ENCODE measurements around the gene EPHB2. TPM values are rescaled to one million over a fixed set of nuclear protein-coding genes. Genes with fewer than 3 reads are reported as not detected.

EPHB2 gene
- total and polyA plus RNA-seq, 2 of the 8 experiments (the other 6 are each of a cell fraction or from before 2014, with no cell fraction given) = 15.8 to 17.2 TPM

GRCh38 chr1:22922640-22923039 is 212.0 kb downstream of the EPHB2 start:
- Histone ChIP-seq H3K27me3 (replicated peaks in 1 of 4; ENCODE audit: control insufficient read depth in 3 of 4, extremely low read depth in 1 of 4, insufficient read depth in 3 of 4, low read length in 3 of 4) (no peaks in the 10 kb centered on the region; a peak in 1 of 7 replicates), H3K36me3 (ENCODE audit: control insufficient read depth in 2 of 4, insufficient read depth in 4 of 4, low read length in 3 of 4) (no peaks in the 10 kb centered on the region), H3K14ac (ENCODE audit: insufficient read length) (no peak overlapping the region), H3K56ac (replicated peaks; ENCODE audit: insufficient read length, low read depth, low read length) (no peak overlapping the region), H2BK5ac (ENCODE audit: low read depth, low read length) (no peak overlapping the region), H3K9me3 (ENCODE audit: insufficient read depth in 2 of 2, low read depth in 1 of 2, low read length in 1 of 2) (no peaks in the 10 kb centered on the region), H2BK15ac (ENCODE audit: low read length) (no peak overlapping the region), H3K79me2 (ENCODE audit: control insufficient read depth in 1 of 2, insufficient read depth in 2 of 2, low read length in 2 of 2) (no peaks in the 10 kb centered on the region), H4K8ac (ENCODE audit: extremely low read depth, insufficient read depth, low read length) (no peak overlapping the region), H3K4me3 (ENCODE audit: extremely low read depth in 1 of 4, insufficient read depth in 2 of 4, low read depth in 3 of 4, low read length in 4 of 4) (no peak overlapping the region), H3K4ac (replicated peaks; ENCODE audit: insufficient read length, low read depth, low read length) (no peak overlapping the region), H3K23me2 (ENCODE audit: low read depth, low read length) (no peaks in the 10 kb centered on the region), H3K4me1 (replicated peaks in 1 of 4; ENCODE audit: control insufficient read depth in 3 of 4, insufficient read depth in 4 of 4, low read length in 3 of 4) (peaks cover 0 to 3% (median 0%) of the 10 kb centered on the region in 4 experiments; a peak in 2 of 7 replicates), H4K5ac (ENCODE audit: insufficient read length, low read depth, low read length) (no peak overlapping the region), H3K27ac (ENCODE audit: low read depth, low read length) (no peak overlapping the region), H2BK20ac (ENCODE audit: low read length) (no peak overlapping the region), H3K18ac (ENCODE audit: extremely low read depth, low read length) (no peak overlapping the region), H2AFZ (ENCODE audit: low read length) (no peak overlapping the region), H2BK120ac (replicated peaks; ENCODE audit: low read depth, low read length) (no peak overlapping the region), H2AK5ac (ENCODE audit: low read depth, low read length) (no peak overlapping the region), H3K23ac (ENCODE audit: insufficient read length) (no peak overlapping the region), H2BK12ac (ENCODE audit: low read depth, low read length) (no peak overlapping the region), H4K20me1 (replicated peaks in 1 of 2; ENCODE audit: control insufficient read depth in 1 of 2, insufficient read depth in 2 of 2, low read length in 2 of 2) (no peaks in the 10 kb centered on the region), H4K91ac (replicated peaks; ENCODE audit: insufficient read length, low read length) (no peak overlapping the region), H3K4me2 (ENCODE audit: insufficient read depth in 1 of 2, low read depth in 2 of 2, low read length in 2 of 2) (no peak overlapping the region), H3K79me1 (ENCODE audit: low read depth, low read length) (no peaks in the 10 kb centered on the region), H3K9ac (replicated peaks in 1 of 4; ENCODE audit: extremely low read depth in 1 of 4, low read depth in 3 of 4, low read length in 3 of 4) (no peak overlapping the region)
- DNase-seq (ENCODE audit: low read depth in 1 of 2, low spot score in 2 of 2) (no peak), FAIRE-seq (no peak)
- 73% methylated on average over 1 of the region's 1 CpG; no CpG with 5 or more reads in 1 of the 2 experiments for WGBS, 2 experiments (ENCODE audit: extremely low coverage in 1 of 2, insufficient coverage in 1 of 2, insufficient read length in 1 of 2, insufficient replicate concordance in 2 of 2, low coverage in 1 of 2, low lambda C conversion rate in 2 of 2, missing lambda C conversion rate in 1 of 2)
- POLR2A ChIA-PET (ENCODE audit: partially characterized antibody) = no interaction called here
- CTCF ChIA-PET (ENCODE audit: partially characterized antibody) = interaction anchor here (1.1 to 2.5 kb wide), 3 partner anchors 218 to 257 kb away, joined by 3 to 8 read pairs (median 5); no protein-coding TSS in a partner anchor
- no peak for TF ChIP-seq MAX (IDR thresholded peaks at IDR 0.05)
- TF ChIP-seq ASH2L (IDR thresholded peaks at IDR 0.05; ENCODE audit: low read length) = no peak
- TF ChIP-seq MAFK (IDR thresholded peaks at IDR 0.05; ENCODE audit: low read depth, low read length) = no peak
- no peak for TF ChIP-seq SUZ12 (IDR thresholded peaks at IDR 0.05; ENCODE audit: low read length)
- TF ChIP-seq SRF (IDR thresholded peaks at IDR 0.05; ENCODE audit: low read depth, low read length) = no peak
- no peak for TF ChIP-seq CREB1 (IDR thresholded peaks at IDR 0.05)
- no peak for TF ChIP-seq JUN (IDR thresholded peaks at IDR 0.05; ENCODE audit: low read depth, low read length)
- TF ChIP-seq EP300 (IDR thresholded peaks at IDR 0.05; ENCODE audit: borderline replicate concordance in 1 of 2, low read depth in 2 of 2, low read length in 2 of 2) = no peak
- no peak for TF ChIP-seq KDM5A (IDR thresholded peaks at IDR 0.05; ENCODE audit: low read length)
- TF ChIP-seq CHD1 (IDR thresholded peaks at IDR 0.05; ENCODE audit: low read depth, low read length) = no peak
- TF ChIP-seq NANOG (IDR thresholded peaks at IDR 0.05; ENCODE audit: insufficient read depth, low read depth, low read length, poor library complexity, severe bottlenecking) = no peak
- TF ChIP-seq GABPA (IDR thresholded peaks at IDR 0.05; ENCODE audit: borderline replicate concordance, insufficient read depth, low read length) = no peak
- TF ChIP-seq RXRA (IDR thresholded peaks at IDR 0.05; ENCODE audit: insufficient read depth, low read depth, low read length) = no peak
- TF ChIP-seq PHF8 (conservative IDR thresholded peaks at IDR 0.05; ENCODE audit: low read depth, low read length) = no peak
- no peak for TF ChIP-seq KDM4A (IDR thresholded peaks at IDR 0.05; ENCODE audit: low read depth, low read length, severe bottlenecking)
